Activated naive CD4-positive, alpha-beta T cell (primary cell): ENCODE data around the gene NEK10.
"Not testable (repeated sequence)": the region's sequence is repeated elsewhere in the genome, so short reads cannot be mapped to it uniquely, and the experiment has no call there.

Experiments
- DNase-seq, 4 experiments: peaks; one replicate each; lab custom pipeline; 2025; lab: John Stamatoyannopoulos, UW

Gene NEK10

GRCh38 chr3:27312044-27312668, 57.0 kb downstream of the NEK10 start:
- DNase-seq = no peak

DNA sequence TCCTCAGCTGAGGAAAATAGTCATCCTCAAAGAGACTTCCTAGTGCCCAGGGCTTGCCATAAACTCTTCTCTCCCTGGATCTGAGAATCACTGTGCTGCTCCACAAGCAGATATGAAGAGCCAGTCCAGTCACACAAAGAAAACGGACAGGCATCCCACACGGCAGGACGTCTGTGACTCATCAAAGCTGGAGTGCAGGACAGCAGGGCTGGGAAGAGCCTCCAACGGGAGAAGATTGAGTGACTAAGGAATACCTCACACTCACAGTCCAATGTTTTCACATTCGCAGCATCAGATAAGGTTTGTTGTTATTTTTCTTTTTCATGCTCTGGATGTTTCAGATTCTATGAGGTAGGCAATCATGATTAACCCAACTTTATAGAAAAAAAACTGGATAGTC, 57.8 kb downstream of the NEK10 start:
- DNase-seq = no peak

GRCh38 chr3:27310688-27311087, 58.5 kb downstream of the NEK10 start:
- no peak for DNase-seq

GRCh38 chr3:27307566-27307965, 61.6 kb downstream of the NEK10 start:
- no peak for DNase-seq

DNA sequence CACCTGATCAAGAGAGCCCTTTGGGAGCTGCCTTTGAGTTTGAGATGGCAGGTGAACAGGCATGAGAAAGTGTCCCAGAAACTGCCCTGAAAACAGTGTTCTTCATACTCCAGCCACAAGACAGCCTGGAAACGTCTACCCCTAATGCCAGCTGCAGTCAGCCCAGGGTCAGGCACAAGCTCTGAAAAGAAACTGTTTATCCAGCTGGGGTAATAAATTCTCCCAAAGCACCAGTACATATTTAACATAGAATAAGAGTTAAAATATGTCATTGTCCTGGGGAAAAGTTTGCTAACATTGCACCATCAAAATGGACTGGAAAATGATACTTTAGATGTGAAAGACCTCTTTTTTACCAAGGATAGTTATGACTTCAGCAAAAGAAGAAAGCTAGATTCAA, 66.3 kb downstream of the NEK10 start:
- no peak for DNase-seq

DNA sequence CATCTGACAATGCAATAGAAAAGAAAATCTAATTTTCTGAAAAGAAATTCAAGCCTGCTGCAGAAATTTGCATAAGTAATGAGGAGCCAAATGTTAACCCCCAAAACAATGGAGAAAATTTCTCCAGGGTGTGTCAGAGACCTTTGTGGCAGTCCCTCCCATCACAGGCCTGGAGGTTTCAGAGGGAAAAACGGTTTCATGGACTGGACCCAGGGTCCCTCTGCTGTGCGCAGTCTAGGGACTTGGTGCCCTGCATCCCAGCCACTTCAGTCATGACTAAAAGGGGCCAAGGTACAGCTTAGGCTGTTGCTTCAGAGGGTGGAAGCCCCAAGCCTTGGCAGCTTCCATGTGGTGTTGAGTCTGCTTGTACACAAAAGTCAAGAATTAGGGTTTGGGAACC, 70.2 kb downstream of the NEK10 start:
- not testable (repeated sequence) for DNase-seq

GRCh38 chr3:27293939-27294338, 75.2 kb downstream of the NEK10 start:
- no peak for DNase-seq

DNA sequence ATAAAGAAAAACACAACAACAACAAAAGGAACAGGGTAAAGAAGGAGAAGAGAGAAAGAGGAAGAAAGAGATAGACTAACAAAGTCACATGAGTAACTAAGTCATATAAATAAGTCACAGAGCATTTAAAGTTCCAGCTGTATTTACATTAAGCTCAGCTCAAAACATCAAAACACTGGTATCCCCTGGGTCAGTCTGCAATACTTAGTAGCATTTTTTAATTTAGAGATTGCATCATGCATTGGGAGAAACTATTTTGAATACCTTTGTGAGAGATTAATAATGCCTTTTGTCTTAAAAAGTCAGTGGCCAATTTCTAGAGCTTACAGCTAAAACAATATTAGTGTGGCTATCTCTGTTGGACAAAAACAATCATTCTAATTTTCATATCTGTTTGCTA, 78.4 kb downstream of the NEK10 start:
- no peak for DNase-seq

DNA sequence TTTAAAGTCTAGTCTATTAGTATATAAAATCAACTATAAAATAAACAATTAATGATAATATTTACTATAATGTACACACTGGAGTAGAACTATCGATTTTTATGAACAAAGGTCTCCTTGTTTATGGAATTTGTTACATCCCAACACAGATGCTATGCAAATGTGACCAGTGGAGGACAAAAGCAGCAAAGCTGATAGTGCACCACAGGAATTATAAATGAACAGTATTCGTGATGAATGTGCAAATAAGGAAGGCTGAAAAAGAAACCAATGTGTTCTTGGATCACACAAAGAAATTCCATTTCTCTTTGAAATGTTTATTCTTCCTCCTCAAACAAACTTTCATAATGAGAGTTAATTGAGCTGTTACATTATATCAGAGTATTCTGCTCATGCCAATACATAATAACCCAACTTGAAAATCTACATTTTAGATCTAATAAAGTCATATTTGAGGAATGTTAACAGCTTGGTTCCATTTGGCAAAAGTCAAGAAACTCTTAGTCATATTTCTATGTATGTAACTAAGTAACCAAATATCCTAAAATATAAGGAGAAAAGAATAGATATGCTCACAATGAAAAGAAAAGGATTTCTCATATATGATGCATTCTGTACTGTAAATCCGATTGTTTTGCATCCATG, 79.3 kb downstream of the NEK10 start:
- no peak for DNase-seq

GRCh38 chr3:27287052-27287451, 82.1 kb downstream of the NEK10 start:
- no peak for DNase-seq

DNA sequence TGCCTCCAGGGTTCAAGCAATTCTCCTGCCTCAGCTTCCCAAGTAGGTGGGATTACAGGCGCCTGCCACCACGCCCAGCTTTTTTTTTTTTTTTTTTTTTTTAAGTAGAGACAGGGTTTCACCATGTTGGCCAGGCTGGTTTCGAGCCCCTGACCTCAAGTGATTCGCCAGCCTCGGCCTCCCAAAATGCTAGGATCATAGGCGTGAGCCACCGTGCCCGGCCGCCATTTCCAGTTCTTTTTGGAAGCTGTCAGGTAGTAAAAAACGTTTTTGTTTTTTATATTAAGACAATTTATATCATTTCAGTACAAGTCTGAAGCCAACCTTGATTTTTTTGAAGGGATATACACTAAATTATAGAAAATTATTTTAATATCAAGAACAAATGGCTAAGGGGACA, 82.7 kb downstream of the NEK10 start:
- not testable (repeated sequence) for DNase-seq

- DNase-seq = no peak
Measured at GRCh38 chr3:27285668-27286067, 83.5 kb downstream of the NEK10 start.

GRCh38 chr3:27281671-27282150, 87.5 kb downstream of the NEK10 start:
- no peak for DNase-seq

GRCh38 chr3:27279123-27279522, 90.1 kb downstream of the NEK10 start:
- DNase-seq = no peak

DNA sequence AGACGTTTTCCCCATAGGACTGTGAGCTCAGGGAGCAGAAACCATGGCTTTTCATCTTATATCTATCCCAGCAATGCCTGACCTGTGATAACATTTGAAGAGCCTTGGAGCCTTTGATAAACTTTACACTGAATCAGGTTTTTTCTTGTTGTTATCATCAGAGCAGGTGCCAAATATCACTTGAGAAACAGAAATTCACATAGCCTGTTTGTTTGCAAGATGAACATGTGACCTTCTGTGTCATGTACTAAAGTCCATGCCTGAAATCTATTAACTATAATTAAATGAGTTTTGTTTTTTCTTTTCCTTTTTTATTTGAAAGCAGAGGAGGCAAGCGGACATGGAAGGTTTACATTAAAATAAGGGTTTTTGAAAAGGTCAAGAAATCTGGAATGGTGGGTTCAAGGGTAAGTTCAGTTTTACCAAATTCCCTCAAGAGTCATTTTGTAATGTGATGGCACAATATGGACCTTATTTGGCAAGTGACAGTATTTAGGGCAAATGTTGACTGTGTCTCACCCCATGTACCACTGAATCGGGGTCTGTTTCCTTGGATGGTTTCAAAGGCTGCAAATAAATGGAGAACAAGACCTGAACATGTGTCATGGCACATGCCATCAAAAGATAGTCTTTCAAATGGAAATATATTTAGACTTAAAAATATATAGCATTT, 90.7 kb downstream of the NEK10 start:
- no peak for DNase-seq

DNA sequence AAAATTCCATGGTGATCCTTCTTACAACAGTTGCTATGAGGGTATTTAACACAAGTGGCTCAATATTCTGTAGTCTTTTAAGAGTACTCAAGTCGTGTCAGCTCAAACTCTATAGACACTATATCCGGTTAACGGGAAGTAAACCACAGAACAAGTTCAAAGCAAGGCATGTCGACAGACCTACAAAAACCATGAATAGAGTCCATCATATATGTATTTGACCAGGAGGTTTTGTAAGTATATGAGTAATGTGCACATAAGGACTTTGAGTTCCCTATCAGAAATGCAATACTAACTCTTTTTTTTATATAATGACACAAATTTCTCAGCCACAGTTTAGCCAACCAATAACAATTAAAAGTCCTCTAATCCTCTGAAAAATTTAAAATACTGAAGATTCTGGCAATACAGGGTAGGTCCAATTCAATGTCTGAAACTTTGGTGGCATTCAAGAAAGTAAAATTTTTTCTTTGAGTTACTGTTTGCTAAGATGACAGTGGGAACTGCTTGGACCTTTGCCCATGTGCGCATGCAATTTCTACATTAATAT, 93.7 kb downstream of the NEK10 start:
- DNase-seq = no peak

DNA sequence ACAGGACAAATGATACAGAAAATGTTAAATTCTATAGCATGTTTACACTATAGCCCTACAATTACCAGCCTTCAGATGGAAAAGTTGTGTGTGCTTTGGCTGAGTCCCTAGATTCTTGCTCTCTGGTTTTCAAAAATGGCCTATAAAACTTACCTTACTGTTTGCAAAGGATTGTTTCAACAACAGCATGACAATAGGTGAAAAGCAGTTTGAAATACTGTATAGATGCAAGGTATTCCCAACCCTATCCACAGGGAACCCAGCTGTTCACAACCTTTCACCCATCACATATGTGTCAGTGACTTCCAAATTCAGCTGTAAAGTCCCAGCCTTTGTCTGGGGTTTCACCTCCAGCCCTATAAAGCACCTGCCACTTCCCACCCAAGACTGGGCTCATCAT, 97.3 kb downstream of the NEK10 start:
- DNase-seq = no peak

DNA sequence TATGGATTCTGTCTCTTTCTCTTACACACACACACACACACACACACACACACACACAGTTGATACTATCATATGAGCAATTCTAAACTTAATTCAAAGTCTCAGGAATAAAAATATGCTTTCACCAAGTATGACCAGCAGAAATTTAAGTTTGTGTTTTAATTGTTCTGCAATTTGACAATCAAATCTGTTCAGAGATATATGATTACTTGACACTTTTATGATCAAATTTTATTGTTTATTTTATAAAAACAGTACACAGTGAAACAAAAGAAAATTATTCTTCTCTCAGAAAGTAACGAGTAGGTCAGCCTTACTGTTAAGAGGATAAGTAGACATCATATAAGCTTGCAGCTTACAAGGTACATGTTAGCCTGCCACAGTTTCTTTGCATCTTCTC, 114.3 kb downstream of the NEK10 start:
- no peak for DNase-seq

- no peak for DNase-seq
Measured at GRCh38 chr3:27253831-27254230, 115.4 kb downstream of the NEK10 start.

DNA sequence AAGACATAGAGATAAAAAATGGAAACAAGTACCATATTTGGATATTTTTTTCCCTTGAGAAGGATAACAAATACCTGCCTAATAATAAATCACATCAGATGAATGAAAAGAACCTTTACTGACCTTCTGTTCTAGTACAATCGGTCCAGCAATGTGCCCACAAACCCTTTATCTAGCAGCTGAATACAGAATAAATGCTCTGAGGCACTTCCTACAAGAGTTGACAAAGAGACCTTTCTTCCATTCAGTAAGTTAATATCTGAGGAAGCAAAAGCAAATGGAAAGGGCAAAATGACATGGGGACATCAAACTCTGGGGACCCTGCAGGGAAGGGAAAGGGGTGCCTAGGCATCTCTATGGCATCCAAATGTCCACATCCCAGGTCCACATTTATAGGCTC, 115.8 kb downstream of the NEK10 start:
- no peak for DNase-seq

- DNase-seq = no peak
Measured at GRCh38 chr3:27252646-27253045, 116.5 kb downstream of the NEK10 start.

DNA sequence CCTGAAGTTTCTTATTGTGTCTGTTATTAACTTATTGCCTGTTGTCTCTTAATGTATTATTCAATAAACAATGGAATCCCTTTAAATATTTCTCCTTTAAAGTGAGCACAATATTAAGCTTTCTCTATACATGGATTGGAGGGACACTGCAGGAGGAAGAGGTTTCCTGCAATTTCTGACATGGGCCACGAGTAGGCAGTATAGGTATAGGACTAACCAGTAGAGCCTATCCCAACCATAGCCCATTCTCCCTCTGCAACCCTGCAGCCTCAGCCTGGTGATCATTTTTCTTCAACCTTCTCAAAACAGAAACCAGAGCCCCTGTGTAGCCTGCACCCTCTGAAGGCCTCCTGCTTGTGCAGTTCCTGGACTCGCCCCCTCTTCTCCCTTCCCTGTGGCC, 124.8 kb downstream of the NEK10 start:
- DNase-seq = no peak

DNA sequence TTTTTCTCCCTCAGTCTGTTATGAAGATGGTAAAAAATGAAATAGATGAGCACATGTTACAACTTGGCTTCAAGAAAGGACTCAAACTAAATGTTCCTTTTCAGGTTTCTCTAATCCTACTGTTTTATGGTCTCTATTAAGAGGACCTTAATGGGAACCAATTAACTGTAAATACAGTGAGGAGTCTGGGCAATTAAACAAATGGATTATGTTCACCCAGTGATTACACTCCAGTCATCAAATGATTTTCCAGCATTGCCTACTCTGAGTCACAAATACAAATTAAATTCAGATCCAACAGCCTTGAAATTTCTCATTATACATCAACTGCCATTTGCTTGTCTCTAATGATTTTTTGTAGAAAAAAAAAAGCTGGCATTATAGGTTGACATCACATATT, 129.2 kb downstream of the NEK10 start:
- DNase-seq = no peak
